Stimulated activated CD4-positive, alpha-beta T cell treated with anti-CD3 and anti-CD28 coated beads, Interleukin-4, amount 100 ng/mL, for 1 hour (primary cell): ENCODE measurements around the gene HOXB4.

ENCODE experiments used
- DNase-seq: peaks from one replicate; pipeline ENCODE4 v3.0.0-alpha.2; 2020

The HOXB4 gene

GRCh38 chr17:48589060-48589830 is 11.1 kb upstream of the HOXB4 start:
- no peak for DNase-seq

- no peak for DNase-seq
Observed at GRCh38 chr17:48588528-48588927, 10.4 kb upstream of the HOXB4 start.

- DNase-seq = no peak
Observed at GRCh38 chr17:48588074-48588415, 9.9 kb upstream of the HOXB4 start.

GRCh38 chr17:48587276-48588073 is 9.3 kb upstream of the HOXB4 start:
- no peak for DNase-seq

DNA sequence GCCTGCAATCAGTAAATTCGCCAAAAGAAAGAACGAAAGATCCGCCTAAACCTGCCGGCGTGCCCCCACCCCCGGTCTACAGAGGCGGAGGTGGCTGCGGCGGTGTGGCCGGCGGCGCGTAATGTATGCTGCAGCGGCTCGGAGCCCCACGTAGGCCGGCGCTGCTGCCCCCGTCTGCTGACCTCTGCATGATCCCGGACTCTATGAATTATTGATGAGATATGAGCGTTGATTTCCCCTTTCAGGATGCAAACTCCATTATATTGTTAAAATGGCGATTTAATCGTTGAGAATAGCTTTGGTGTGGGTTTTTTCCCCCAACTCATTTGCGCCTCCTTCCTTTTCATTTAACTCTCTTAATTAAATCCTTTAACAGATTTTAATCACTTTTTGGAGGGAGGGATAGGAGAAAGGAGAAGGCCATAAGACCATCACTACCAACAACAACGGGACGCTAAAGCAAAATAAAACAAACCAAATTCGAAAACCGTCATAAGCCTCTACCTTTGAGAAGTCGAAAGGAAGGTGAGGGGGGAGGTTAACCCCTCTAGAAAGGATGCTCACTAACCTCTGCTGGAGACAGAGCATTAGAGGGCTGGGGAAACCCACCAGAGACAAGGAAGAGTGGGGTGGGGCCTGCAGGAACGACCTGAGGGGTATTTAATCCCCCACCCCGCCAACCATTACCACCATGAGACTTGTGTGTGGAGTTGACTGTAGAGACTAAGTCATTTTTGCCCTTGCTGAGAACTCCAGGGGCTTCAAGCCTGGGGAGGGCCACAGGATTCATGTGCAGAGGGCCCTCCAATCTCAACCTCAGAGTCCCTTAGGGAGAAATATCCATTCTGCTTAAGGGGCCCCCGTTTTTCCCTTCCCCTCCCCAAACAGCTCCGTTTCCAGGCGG is 8.5 kb upstream of the HOXB4 start:
- peak; percentile 40 for DNase-seq

DNA sequence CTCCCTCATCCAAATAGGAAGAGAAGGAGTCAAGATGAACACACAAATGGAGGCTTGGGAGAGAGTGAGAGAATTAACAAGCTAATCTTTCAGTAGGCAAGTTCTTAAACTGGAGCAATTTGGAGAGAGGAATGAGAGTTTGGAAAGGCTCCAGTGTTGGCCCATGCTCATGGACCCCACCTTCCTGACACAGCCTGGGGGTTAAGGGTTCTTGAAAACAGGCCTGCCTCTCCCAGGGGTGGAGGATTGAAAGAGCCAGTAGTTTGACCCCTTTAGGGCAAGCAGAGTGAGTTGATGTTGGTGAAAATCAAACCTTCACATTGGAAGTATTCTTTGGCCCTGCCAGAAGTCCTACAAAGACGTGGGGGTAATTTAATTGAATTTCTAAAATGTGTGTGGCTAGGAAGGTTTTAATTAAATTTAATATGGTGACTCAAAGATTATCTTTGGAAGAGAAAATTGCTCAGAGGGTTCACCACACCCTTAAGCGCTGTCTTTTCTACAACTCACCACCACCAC is 6.1 kb upstream of the HOXB4 start:
- no peak for DNase-seq

- DNase-seq = no peak
Observed at GRCh38 chr17:48583708-48584222, 5.6 kb upstream of the HOXB4 start.

DNA sequence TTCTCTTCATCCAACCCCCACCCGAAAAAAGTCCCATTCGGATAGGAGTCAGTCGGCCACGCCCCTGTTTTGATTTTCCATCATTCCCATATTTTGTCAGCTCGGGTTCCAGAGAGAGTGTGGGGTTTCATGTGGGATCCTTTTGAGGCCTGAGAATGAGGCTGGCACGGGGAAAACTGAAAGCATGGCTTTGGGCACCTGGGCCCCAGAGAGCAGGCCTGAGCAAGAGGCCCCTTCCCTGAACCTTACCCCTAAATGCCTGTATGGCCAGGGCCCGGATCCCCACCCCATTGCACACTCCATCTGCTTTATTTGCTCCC is 4.6 kb upstream of the HOXB4 start:
- no peak for DNase-seq

DNA sequence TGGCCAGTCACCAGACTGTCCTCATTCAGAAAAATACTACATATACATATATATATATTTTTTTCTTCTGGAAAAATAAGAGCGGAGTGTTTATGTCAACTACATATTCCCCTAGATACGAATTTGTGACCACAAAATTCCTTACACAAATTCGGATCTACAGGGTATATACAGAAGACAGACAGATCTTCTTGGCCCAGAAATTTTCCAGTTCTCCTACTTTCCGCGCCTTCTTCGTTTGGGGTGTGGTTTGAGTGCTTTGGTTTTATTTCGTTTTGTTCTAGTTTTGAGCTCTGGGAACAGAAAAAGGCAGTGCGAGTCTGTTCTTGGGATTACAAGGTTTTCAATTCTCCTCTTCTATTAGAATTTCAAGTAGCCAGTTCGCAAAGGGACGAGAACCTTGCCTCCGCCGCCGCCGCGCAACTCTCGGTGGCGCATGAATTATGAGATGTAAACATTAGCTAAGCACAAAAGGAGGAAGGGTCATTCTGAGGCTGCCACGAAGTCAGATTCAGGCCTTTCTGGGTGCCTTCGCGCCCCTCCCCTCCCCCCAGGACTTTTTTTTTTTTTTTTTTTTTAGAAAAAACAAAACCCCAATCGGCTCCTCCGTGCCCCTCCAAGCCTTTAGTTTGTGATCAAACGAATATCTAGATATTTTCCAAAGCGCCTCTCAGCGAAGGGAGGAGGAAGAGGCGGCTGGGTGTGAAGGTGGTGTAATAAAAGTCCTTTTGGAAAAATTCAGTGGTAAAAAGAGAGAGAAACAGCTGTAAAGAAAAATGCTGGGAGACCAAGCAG is 1.8 kb upstream of the HOXB4 start:
- no peak for DNase-seq

- DNase-seq = no peak
Observed at GRCh38 chr17:48579471-48579759, 1.3 kb upstream of the HOXB4 start.

GRCh38 chr17:48578616-48579470 is 693 bp upstream of the HOXB4 start:
- DNase-seq = no peak

DNA sequence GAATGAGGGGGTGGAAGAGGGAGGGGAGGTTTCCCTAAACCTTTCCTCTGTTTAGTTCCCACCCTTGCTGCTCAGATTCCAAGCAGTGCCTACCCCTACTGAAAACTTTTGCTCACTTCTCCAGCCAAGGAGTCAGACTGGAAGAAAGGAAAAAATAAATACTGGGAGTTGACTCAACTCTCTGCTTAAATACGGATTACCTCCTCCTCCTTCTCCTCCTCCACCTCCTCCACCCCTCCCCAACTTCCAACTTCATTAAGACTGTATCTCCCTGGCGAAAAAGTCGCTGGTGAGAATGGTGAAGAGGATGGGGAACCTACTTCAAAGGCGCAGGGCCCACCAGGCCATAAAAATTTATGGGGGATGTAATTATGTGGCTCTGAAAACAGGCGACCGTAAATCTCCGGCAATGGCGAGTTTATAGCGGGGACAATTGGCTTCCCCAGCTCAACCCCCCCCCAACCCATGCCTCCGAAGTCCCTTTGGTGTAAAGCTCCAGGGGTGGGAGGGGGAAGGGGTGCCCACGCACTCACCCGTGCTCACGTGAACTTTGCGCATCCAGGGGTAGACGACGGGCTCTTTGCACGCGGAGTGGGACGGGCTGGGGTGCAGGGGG is 712 bp downstream of the HOXB4 start:
- no peak for DNase-seq

GRCh38 chr17:48576479-48577309 is 1.5 kb downstream of the HOXB4 start:
- no peak for DNase-seq

DNA sequence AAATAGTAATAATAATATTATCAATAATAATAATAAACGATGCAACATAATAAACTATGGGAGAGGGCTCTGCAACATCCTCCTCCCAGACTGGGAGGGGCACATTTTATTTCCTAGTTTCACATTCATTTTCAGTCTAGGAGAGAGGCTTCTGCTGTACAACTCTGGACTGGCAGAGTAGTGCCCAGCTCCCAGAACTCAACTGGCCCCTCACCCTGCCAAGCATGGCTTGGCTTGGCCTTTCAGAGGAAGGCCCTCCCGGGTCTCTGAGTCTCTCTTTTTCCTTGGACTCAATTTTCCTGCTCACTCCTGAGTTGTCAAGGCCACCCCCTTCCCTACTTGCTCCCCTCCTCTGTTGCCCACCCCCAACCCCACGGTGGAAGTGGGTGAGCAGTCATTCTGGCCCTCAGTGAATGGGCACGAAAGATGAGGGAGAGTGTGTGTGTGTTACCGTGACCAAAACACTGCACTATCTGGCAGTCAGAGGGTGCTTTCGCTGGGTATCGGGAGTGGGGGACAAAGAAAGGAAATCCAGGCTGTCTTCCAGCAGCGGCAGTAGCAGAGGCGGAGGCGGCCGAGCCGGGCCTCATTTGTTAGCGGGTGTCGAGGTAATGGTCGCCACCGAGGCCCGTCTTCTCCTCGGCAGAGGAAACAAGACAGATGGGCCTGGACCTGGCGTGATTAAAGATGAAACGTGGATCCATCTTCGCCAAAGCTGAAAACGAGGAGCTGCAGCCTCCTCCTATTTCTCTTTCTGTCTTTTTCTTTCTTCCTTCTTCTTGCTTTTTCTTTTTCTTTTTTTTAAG is 2.3 kb downstream of the HOXB4 start:
- DNase-seq = no peak

- no peak for DNase-seq
Observed at GRCh38 chr17:48575066-48575582, 3.0 kb downstream of the HOXB4 start.

- DNase-seq = no peak
Observed at GRCh38 chr17:48574505-48575065, 3.6 kb downstream of the HOXB4 start.

DNA sequence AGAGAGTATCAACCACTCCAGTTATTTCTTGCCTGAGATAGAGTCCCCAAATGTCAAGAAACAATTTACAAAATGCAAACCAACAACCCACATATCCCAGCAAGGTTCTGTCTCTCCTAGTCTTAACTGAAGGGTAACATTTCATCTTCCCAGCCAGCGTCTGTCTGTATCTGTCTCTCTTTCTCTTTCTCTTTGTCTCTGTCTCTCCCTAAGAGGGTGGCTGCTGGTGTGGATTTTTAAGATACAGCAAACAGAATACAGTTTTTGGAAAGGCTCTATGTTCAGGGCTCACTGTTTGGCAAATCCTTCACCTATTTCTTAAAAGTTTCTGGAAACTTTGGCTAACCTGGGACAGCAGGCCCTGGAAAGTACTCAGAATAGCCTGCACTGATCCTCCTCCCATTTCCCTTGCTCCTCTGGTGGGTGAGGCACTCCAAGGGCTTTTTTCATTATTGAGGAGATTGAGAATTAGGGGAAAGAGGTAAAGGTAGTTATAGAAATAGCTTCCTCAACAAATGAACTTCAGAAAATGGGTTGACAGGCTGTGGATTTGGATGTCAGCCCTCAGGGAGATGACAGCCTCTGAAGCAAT is 6.2 kb downstream of the HOXB4 start:
- DNase-seq = no peak
